Calu3 (cell line): ENCODE results near the gene GRIA1. TPM values are rescaled to one million over a fixed set of nuclear protein-coding genes. Genes with fewer than 3 reads are reported as not detected.

Source experiments
- BruUV-seq: library from RNA; stranded (reverse); fragments of 400-500 nt; replicated peaks from 2 replicates; lab custom pipeline; 2021; lab: Mats Ljungman, UMichigan
- CTCF ChIA-PET: fragments of 300-600 bp; sonication (Branson Sonifier 250); formaldehyde crosslinking; loops from one replicate; lab custom pipeline; 2022; ENCODE audit warnings: antibody characterized with exemption; lab: Charles Lee
- DNase-seq: peaks from one replicate; pipeline ENCODE4 v3.0.0; 2022
- H3K27ac Mint-ChIP-seq: one replicate; pipeline ENCODE4 v1.8.0; 2022; ENCODE audit warnings: mixed read lengths; ENCODE audit not compliant: unreplicated experiment
- H3K27me3 Mint-ChIP-seq: one replicate; pipeline ENCODE4 v1.8.0; 2022; ENCODE audit warnings: mixed read lengths; ENCODE audit not compliant: unreplicated experiment
- H3K36me3 Mint-ChIP-seq: one replicate; pipeline ENCODE4 v1.8.0; 2022; ENCODE audit warnings: mild to moderate bottlenecking, moderate library complexity, mixed read lengths; ENCODE audit not compliant: insufficient read depth, unreplicated experiment
- H3K4me1 Mint-ChIP-seq: one replicate; pipeline ENCODE4 v1.8.0; 2022; ENCODE audit warnings: mild to moderate bottlenecking, low read depth, mixed read lengths; ENCODE audit not compliant: unreplicated experiment
- H3K4me3 Mint-ChIP-seq: one replicate; pipeline ENCODE4 v1.8.0; 2022; ENCODE audit warnings: mild to moderate bottlenecking, low read depth, moderate library complexity, mixed read lengths; ENCODE audit not compliant: unreplicated experiment
- H3K9me3 Mint-ChIP-seq: one replicate; pipeline ENCODE4 v1.8.0; 2022; ENCODE audit warnings: low read depth, mixed read lengths; ENCODE audit not compliant: unreplicated experiment
- CTCF ChIP-seq: fragments of 200-600 bp; IDR thresholded peaks from one replicate; pipeline ENCODE4 v1.8.0; 2022; ENCODE audit warnings: antibody characterized with exemption; ENCODE audit not compliant: unreplicated experiment
- intact Hi-C: fragments of 100-400 bp; cut with micrococcal nuclease; formaldehyde crosslinking; loops from one replicate; pipeline ENCODE4 v1.10.0; 2022; ENCODE audit not compliant: unreplicated experiment
- total RNA-seq: library from RNA; stranded (reverse); gene quantifications from 2 replicates; pipeline ENCODE4 v1.2.3, GENCODE V29; 2022

Gene GRIA1
- total RNA-seq, 1 experiment from 2014 or later: not detected

- no peak for TF ChIP-seq CTCF
- no TSS peak for BruUV-seq
- no peak for DNase-seq
- H3K36me3 Mint-ChIP-seq: no peaks in the 10 kb centered on the region
- H3K9me3 Mint-ChIP-seq: no peaks in the 10 kb centered on the region
- H3K27ac Mint-ChIP-seq: no peak overlapping the region
- CTCF ChIA-PET: no interaction called here
- peaks cover 29% of the 10 kb centered on the region for H3K27me3 Mint-ChIP-seq
- intact Hi-C loops: no loop called here
- no peak overlapping the region for H3K4me3 Mint-ChIP-seq
- H3K4me1 Mint-ChIP-seq: no peaks in the 10 kb centered on the region
These were observed 110.9 kb downstream of the GRIA1 start for GRCh38 chr5:153601377-153601776.

- H3K27me3 Mint-ChIP-seq: no peaks in the 10 kb centered on the region
- no peak overlapping the region for H3K27ac Mint-ChIP-seq
- intact Hi-C loops: no loop called here
- H3K9me3 Mint-ChIP-seq: no peaks in the 10 kb centered on the region
- TF ChIP-seq CTCF: no peak
- no TSS peak for BruUV-seq
- DNase-seq: no peak
- no peak overlapping the region for H3K4me3 Mint-ChIP-seq
- no peaks in the 10 kb centered on the region for H3K4me1 Mint-ChIP-seq
- CTCF ChIA-PET: no interaction called here
- H3K36me3 Mint-ChIP-seq: no peaks in the 10 kb centered on the region
These were observed 114.9 kb downstream of the GRIA1 start for GRCh38 chr5:153605386-153605785.

GRCh38 chr5:153610009-153610408, 119.5 kb downstream of the GRIA1 start:
- H3K4me3 Mint-ChIP-seq: no peak overlapping the region
- H3K9me3 Mint-ChIP-seq: no peaks in the 10 kb centered on the region

GRCh38 chr5:153610811-153611210, 120.3 kb downstream of the GRIA1 start:
- Mint-ChIP-seq H3K36me3 (no peaks in the 10 kb centered on the region), H3K27ac (no peak overlapping the region), H3K9me3 (no peaks in the 10 kb centered on the region), H3K4me3 (no peak overlapping the region), H3K4me1 (no peaks in the 10 kb centered on the region), H3K27me3 (peaks cover 14% of the 10 kb centered on the region)
- CTCF ChIA-PET: no interaction called here
- DNase-seq: no peak
- TF ChIP-seq CTCF: no peak
- intact Hi-C loops: no loop called here
- BruUV-seq: no TSS peak

More at GRCh38 chr5:153610009-153610408, 119.5 kb downstream of the GRIA1 start:
- no TSS peak for BruUV-seq
- Mint-ChIP-seq H3K36me3 (no peaks in the 10 kb centered on the region), H3K4me1 (no peaks in the 10 kb centered on the region), H3K27ac (no peak overlapping the region), H3K27me3 (peaks cover 14% of the 10 kb centered on the region)
- CTCF ChIA-PET: interaction anchor here (0.7 kb wide), 1 partner anchor 181 kb away, joined by 10 read pairs; no protein-coding TSS in a partner anchor
- intact Hi-C loops: no loop called here
- no peak for DNase-seq
- TF ChIP-seq CTCF: no peak
